Stimulated activated CD8-positive, alpha-beta memory T cell treated with anti-CD3 and anti-CD28 coated beads, Interleukin-12 subunit alpha, Interleukin-12 subunit beta, amount 100 ng/mL, for 24 hours (primary cell): ENCODE data around the gene COMMD4.
"Not testable (repeated sequence)": the region's sequence is repeated elsewhere in the genome, so short reads cannot be mapped to it uniquely, and the experiment has no call there.

ENCODE experiments used
- DNase-seq: peaks from one replicate; pipeline ENCODE4 v3.0.0-alpha.2; 2020; ENCODE audit errors: extremely low read depth

Gene COMMD4

DNA sequence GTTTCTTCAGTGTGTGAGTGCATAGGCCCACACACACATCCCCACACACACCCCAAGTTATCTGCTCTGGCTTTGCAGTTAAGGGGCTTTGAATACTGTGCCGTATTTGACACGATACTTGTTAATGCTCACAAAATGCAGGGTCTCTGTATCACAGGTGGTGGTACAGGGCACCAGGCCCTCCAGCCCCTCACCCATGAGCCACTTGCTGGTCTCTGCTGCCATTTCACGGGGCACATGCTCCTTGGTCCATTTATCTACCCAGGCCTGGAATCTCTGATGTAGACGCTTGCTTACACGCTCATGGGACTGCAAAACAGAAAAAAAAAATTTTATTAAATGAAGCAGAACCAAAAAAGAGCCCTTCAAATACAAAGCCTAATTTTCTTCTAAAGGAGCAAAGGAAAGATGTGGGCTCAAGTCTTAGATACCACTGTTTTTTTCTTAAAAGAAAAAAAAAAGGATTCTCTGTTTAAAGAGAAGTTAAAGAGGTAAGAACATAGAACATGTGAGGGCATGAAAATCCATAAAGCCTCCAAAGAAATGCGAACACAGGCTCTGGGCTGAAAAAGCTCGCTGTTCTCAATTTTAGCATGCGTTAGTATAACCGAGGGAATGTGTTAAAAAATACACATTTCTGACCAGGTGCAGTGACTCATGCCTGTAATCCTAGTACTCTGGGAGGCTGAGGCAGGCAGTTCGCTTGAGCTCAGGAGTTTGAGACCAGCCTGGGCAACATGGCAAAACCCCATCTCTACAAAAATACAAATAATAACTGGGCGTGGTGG is 36.2 kb downstream of the COMMD4 start:
- DNase-seq = no peak

- DNase-seq = no peak
Measured at GRCh38 chr15:75380773-75381172, 44.9 kb downstream of the COMMD4 start.

DNA sequence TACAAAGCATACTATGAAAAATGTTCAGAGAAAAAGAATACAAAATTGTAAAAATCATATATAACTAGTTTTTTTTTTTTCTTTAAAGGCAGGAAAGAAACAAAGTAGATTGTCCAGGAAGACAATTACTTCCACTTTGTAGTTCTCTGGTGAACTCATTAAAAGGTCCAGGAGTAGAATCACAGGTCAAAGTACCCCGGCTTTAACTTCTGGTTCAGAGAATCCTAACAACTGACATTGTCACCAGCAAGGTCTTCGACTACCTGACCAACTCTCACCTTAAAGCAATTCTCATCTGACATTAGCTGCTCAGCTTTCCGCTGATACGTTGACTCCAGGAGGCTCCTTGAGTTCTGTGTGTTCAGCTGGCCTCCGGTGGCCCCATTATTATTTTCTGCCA is 48.1 kb downstream of the COMMD4 start:
- DNase-seq = not testable (repeated sequence)
